HG03521 (cell line): Measurements from ENCODE around the gene MAMLD1.

Experiments
- ATAC-seq: cut with Tn5 transposase; IDR thresholded peaks from one replicate; pipeline ENCODE4 v1.9.1; 2021; ENCODE audit warnings: mild to moderate bottlenecking, moderate library complexity; ENCODE audit not compliant: unreplicated experiment

Gene MAMLD1

DNA sequence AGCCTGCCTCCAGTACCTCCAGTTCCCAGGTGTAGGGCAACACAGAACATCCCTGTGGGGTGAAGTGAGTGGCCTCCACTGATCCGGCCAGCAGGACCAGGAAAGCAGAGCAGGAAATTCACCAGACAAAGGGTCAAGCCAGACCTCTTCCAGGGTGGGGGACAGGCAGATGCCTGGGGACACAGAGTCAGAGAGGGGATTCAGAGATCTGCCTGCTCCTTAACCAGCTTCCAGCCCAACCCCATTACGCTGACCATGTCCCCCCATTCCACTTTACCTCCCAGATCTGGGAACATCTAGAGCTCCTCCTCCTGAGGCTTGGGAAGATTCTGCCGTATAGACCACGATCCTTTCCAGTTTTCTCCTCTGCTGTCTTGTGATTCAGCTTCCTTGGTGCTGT, 132.4 kb downstream of the MAMLD1 start:
- ATAC-seq, result no peak

- no peak for ATAC-seq
These were observed 136.1 kb downstream of the MAMLD1 start for GRCh38 chrX:150499240-150499639.

DNA sequence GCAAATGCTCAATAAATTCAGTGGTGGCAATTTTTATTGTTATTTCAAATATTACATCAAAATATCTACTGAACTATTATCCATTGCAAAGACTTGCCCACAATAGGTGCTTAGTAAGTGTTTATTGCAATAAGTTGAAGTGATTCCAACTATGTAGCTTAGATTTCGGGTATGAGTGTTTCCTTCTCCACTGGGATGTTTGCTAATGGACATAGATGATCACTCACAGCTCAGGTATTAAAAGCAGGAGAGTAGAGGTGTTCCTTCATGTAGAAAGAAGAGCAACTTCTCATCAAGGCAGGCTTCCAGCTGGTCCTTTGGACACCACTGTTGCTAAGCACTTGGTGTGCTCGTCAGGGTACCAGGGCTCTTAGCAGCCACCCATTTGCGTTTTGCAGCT, 139.0 kb downstream of the MAMLD1 start:
- no peak for ATAC-seq

DNA sequence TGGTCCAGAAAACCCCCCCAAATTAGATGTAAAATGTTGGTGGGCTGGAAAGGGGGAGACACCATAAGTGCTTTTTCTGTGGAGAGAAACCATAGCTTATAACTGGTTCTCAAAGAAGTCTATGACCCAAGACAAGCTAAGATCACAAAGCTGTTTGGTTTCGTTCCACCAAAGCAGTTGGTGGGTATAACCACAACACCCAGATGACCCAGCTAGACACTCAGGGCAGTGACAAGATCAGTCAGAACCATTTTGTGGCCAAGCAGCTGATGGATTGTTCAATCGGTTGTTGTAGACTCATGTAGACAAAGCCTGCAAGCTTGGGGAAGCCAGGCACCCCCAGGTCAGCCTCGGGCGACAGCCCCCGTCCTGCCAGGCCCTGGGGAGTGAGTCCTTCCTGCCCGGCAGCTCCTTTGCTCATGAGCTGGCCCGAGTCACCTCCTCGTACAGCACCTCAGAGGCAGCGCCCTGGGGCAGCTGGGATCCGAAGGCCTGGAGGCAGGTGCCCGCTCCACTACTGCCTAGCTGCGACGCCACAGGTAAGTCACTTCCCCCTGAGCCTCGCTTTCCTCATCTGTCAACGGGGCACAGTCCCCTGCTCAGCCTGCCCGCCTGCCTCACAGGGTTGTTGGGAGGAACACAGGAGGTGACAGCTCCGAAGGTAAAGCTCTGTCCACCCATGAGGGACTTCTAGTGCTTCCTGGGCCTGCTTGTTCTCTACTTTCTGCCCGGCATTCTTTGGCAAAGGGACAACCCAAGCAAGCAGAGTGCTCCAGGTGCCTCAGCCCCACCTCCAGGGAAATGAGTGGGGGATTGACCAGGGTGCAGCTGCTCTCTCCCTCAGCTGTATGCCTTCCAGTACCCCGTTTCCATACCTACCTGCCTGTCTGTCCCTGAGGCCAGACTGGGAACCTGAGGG, 140.1 kb downstream of the MAMLD1 start:
- ATAC-seq, result no peak

GRCh38 chrX:150503898-150504219, 140.7 kb downstream of the MAMLD1 start:
- no peak for ATAC-seq

- no peak for ATAC-seq
These were observed 141.5 kb downstream of the MAMLD1 start for GRCh38 chrX:150504397-150505182.

DNA sequence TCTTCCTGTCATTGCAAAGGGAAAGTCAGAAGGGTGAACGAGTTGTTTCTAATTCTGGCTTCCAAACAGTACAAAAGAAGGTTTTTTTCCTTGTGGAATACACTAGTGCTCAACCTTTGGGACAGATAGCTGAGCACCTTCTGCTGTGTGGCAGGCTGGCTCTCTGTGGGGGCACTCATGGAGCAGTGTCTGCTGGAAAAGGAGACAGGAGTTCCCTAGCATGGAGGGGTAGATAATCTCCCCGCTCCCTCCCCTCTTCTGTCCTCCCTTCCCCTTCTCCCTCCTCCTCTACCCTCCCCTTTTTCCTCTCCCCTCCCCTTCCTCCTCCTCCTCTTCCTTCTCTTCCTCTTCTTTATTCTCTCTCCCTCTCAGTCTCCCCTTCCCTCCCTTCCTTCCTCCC, 142.9 kb downstream of the MAMLD1 start:
- no peak for ATAC-seq

DNA sequence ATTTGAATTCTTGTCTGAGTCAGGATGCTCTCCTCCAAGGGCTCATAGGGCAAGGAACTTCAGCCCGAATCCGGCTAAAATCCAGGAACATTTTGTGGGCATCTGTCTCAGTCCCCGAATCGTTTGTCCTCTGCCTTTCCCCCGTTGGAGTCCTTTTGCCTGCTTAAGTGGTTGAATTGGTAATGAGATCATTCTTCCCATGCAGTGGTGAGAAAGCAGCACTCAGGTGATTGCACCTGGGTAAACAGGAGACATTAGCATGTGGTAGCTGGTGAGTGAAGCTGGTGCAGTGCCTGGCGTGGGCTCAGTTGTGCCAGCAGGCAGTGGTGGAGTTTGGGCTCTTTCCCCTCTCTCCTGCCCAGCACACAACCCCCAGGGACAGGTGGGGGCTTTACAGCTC, 143.4 kb downstream of the MAMLD1 start:
- ATAC-seq, result no peak

DNA sequence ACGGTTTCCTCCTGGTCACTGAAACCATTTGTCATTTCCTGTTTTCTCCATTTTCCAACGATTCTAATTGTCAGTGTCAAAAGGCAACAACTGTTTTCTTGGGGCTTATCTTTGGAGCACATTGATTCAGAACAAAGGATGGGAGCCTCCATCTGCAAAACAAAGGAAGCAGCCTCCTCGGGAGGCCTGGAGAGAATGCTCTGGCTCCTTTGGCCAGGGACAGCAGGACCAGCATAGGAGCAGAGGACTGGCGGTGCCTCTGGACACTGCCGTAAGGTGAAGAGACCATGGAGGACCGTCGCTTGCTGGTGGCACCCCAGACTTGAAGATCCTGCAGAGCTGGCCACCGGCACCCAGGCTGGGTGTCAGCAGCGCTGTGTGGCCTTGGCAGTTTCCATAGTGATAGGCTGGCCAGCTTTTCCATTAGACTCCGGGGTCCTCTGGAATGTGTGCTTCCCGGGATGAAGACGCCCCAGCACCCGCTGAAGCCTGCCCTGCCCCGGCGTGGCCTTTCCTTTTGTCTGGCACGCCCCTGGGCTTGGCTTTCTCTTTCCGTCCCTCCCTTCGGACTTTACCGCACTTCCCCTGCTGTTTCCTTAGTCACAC, 144.2 kb downstream of the MAMLD1 start:
- no peak for ATAC-seq

DNA sequence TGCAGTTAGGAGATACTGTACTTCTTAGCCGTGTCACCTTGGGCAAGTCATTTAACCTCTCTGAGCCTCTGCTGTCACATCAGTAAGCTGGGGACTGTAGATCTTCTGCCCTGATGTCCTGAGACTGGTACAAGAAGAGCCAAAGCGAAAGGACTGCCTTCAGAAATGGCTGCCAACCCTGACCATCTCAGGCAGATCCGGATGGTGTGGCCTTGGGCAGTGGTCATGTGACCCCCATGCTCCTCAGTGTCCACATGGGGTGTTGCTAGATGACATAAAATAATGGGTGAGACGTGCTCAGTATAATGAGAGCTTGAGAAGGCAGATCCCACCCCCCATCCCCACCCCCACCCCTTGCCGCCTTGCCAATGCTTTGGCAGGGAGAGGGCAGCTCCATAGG, 144.9 kb downstream of the MAMLD1 start:
- no peak for ATAC-seq

- ATAC-seq, result no peak
These were observed 145.6 kb downstream of the MAMLD1 start for GRCh38 chrX:150508451-150509367.

DNA sequence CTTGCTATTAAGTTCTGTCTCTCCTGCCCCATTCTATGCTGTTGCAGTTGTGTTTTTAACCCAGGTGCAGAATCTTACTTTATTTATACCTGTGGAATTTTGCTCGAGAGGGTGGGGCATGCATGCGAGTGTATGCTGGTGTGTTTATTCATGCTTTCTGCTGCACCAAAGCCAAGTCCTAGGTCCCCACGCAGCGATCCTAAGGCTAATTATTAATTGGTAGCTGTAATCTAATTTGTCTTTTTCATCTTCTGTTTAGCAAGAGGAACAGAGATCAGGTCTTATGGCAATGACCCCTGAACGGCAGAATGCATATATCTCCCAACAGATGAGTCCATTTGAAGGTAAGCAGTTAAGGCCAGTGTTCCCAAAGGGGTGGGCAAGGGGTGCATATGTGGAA, 146.6 kb downstream of the MAMLD1 start:
- no peak for ATAC-seq

DNA sequence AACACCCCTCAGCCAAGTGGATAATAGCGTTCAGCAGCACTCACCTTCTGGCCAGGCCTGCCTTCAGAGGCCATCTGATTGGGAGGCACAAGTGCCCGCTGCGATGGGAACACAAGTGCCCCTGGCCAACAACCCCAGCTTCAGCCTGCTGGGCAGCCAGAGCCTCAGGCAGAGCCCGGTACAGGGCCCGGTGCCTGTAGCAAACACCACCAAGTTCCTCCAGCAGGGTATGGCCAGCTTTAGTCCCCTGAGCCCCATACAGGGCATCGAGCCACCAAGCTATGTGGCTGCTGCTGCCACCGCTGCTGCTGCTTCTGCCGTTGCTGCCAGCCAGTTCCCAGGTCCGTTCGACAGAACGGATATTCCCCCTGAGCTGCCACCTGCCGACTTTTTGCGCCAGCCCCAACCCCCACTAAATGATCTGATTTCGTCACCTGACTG, 149.4 kb downstream of the MAMLD1 start:
- ATAC-seq, result no peak

DNA sequence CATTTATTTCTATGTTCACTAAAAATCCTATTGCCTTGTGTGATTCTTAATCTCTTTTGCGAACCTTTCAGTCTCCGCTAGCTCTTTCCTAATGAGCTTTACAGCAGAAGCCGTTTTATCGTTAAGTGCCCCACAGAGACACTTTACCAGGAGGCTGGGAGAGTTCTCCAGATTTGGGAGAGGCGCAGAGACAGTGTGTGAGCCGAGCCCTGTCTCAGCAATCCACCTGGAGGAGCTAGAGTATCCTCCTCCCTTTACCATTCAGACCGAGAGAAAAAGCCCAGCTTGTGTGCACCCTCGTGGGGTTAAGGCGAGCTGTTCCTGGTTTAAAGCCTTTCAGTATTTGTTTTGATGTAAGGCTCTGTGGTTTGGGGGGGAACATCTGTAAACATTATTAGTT, 150.4 kb downstream of the MAMLD1 start:
- ATAC-seq, result no peak

DNA sequence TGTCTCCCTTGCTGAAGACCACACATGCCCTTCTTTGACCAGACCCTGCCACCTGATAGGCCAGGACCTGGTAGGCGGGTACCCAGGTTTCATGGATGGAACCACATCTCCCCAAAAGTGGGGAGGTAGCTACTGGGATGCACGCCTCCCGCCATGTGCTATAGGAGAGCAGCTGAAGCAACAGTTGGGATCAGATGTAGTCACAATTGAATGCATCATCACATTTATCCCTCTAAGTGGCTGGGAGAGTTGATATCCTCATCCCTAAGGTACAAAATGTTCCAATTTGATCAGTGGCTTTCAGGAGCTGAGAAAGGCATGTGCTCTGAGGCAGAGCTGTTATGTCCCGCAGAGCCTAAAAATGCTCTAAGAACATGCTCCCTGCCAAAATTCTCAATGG, 151.3 kb downstream of the MAMLD1 start:
- ATAC-seq, result no peak

DNA sequence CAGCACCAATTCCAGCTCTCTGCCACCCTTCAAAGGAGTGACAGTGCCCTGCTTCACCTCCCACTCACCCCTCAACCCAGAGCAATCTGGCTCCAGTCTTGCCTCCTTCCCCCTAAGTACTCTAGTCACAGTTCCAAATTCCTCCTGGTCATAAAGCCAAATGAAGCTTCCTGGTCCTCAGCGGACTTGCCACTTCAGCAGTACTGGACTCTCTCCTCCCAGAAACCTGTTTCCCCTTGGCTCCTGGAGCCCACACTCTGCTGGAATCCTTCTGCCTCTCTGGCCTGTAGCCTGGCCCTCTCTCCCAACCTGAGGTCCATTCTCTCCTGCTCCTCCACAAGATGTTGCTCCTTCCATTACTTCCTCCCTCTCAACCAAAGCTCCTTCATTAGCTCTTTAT, 152.7 kb downstream of the MAMLD1 start:
- ATAC-seq, result no peak

DNA sequence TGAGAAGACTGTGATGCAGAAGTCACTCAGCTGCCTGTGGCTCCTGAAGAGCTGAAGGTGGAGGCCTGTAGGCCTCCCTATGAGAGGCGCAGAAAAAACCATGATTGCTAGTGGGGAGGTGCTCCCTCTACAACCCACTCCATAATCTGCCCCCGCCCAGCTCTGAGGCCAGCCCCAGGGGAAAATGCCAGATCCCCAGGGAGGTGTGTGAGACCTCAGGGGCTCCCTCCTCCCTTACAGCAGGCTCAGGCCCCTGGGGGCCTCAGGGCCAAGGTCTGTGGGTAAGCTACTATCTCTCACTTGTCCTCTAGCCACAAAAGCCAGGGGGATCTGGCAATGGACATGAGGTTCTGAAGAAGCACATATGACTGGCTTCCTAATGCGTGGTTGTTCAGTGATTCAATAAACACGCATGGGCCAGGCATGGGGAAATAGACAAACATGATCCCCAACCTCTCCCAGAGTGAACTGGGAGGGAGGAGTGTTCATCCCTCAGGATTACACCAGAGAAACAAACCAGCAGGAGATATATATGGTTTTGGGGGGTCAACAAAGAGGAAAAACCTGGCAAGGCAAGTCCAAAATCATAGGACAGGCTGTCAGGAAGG, 154.3 kb downstream of the MAMLD1 start:
- no peak for ATAC-seq

GRCh38 chrX:150522494-150522893, 159.4 kb downstream of the MAMLD1 start:
- no peak for ATAC-seq

DNA sequence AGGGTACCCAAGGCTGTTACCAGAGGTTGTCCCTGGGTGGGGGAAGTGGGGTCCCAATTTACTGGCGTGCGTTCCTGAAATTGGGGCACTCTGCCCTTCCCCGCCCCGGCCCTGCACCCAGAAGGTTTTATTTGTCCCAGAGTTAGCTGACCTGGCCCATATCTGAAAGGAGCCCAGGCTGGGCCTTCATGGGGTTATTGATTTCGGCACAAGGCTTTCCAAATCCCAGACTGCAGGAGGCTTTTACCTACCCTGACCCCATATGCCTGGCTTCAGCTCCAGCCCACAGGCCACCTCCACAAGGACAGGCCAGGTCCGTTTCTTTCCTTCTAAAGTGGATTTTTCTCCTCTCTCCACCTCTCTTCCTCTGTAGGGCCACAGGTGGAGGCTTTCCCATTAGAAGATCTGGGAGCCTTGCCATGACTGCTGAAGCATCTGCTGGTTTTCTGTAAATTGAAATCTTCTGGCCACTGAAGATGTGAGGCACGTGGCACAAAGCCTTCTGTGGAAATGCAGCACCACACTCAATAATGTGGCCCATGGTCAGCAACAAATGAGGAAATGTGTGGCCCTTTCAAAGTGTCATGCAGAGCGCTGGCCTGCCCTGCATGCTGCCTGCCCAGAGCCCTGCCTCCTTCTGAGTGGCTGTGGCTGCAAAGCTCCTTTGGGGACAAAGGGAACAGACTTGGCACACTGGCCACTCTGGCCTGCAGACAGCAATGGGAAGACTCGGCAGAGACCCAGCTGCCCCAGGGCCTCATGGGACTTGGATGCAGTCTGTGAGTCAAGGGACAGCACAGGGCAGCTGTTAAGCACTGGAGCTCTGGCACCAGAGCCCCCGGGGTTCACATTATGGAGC, 162.2 kb downstream of the MAMLD1 start:
- ATAC-seq, result no peak
